GM19238 (cell line): ENCODE results near the gene MFSD12.

Experiments
- DNase-seq: peaks from one replicate; pipeline ENCODE4 v3.0.0; 2011; ENCODE audit warnings: low spot score; ENCODE audit not compliant: insufficient read length

The MFSD12 gene

DNA sequence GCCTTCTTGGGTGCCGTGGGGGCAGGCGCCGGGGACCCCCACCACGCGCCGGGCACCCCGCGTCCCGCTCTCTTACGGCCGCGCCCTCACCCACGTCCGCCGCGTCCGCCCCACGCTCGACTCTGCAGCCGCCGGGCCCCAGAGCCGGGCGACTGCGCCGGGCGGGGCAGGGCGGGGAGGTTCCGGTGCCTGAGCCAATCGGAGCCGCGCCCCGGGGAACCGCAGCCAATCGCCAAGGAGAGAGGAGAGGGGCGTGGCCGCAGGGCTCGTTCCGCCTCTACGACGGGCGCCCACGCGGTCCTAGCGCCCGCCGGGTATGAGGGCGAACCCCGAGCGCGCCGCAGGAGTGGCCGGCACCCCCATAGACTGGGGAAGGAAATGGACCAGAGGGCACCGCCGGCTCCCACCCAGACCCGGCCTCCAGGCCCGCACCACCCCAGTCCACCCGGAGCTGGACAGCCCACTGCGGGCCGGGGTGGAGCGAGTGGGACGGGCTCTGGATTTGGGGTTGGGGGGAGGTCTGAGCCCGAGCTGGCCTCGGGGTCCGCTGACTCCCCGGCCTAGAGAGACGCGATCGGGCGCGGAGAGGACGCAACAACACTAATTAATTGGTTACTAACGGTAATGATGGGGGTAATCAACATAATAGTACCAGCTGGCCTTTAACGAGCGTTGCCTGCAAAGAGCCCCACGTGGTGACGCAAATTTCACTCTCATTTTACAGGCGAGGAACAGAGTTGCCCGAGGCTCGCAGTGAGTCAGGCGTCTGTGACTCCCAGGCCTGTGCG, at the start of gene MFSD12:
MFSD12 (minus strand) TSS at position 126 of the 788 bp plus-strand sequence. CDS start 183 bp downstream, outside the sequence.
- peak; percentile 100 for DNase-seq

- DNase-seq, result peak; percentile 70
Observed at GRCh38 chr19:3606690-3607289, 49.4 kb upstream of the MFSD12 start, which contains the start of gene TBXA2R. Gene TBXA2R, minus strand, starts transcription at chr19:3606875. Its CDS starts 6,241 bp downstream, at chr19:3600634.

- DNase-seq, result no peak
Observed at GRCh38 chr19:3606174-3606689, 48.8 kb upstream of the MFSD12 start.

- DNase-seq, result no peak
Observed at GRCh38 chr19:3605770-3606169, 48.4 kb upstream of the MFSD12 start.

DNA sequence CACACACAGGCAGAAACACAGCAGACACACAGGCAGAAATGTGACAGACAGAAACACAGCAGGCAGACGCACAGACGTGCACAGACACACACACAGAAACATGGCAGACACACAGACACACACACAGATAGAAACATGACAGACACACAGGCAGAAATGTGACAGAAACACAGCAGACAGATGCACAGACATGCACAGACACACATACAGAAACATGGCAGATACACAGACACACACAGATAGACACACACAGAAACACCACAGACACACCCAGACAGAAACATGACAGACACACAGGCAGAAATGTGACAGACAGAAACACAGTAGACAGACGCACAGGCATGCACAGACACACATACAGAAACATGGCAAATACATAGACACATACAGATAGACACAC, 48.0 kb upstream of the MFSD12 start:
- DNase-seq, result no peak

GRCh38 chr19:3604987-3605343, 47.6 kb upstream of the MFSD12 start:
- peak; percentile 63 for DNase-seq

GRCh38 chr19:3604227-3604986, 47.0 kb upstream of the MFSD12 start:
- DNase-seq, result no peak

DNA sequence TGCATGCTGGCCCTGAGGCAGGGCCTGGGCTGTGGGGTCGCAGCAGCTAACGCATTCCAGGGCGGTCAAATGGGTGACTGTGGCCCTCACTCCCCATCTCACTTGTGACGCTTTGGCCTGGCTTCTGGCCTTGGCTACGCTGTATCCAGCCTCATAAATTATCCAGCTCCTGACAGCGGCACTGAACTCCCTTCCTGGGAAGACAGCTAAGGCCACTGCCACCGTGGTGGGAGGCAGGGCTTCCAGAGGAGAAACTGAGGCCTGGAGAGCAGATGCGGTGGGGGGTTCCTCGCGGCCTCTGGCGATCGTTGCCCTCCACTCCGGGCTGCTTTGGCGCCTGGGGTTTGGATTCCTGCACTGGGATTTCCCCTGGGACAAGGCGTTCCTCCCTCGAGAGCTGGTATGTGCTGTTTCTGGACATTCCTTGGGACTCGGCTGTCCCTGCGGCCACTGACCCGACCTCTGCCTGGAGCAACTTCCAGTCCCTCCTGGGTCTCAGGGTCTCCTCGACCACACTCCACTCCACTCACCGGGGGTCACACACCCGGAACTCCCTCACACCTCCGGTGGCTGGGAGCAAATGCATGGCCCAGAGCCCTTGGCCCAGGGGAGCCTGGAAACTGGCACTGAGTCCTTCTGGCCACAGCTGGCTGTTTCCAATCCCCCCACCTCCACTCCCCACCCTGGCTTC, 45.9 kb upstream of the MFSD12 start:
- DNase-seq, result no peak

- no peak for DNase-seq
Observed at GRCh38 chr19:3601021-3601420, 43.6 kb upstream of the MFSD12 start.

- DNase-seq, result no peak
Observed at GRCh38 chr19:3599776-3600187, 42.4 kb upstream of the MFSD12 start.

DNA sequence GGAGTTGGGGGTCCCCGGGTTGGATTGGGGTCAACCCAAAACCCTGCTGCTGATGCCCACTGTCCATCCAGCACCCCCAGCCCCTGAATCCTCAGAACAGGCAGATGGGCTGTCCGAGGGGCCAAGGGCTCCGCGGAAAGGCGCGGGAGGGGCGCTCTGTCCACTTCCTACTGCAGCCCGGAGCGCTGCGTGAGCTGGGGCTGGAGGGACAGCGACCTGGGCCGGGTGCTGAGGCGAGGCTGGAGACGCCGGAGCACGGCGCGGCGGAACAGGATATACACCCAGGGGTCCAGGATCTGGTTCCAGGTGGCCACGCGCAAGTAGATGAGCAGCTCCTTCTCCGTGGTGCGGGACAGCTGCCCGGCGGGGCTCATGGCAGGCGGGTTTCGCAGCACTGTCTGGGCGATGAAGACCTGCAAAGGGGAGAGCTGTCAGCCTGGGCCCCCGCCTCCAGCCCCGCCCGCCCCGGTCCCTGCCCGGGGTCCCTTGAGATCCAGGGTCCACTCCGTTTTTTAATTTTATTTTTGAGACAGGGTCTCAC, 38.2 kb upstream of the MFSD12 start:
- no peak for DNase-seq

DNA sequence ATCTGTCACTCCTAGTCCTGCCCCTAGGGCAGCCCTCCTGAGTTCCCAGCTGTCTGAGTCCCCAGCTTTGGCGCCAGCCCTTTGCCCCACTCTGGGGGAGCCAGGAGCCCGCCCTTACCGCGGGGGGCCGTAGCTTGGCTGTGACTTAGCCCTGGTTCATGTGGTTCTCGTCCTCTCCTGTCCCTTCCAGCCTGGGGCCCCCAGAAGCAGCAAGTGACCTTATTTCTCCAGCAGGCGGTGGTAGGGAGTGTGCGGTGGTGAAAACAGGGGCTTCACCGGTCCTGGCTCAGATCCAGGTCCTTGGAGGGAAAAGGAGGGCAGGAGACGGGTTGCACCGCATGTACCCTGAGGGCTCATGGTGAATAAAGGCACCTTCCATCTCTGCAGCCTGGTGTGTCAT, 35.8 kb upstream of the MFSD12 start:
- DNase-seq, result no peak

DNA sequence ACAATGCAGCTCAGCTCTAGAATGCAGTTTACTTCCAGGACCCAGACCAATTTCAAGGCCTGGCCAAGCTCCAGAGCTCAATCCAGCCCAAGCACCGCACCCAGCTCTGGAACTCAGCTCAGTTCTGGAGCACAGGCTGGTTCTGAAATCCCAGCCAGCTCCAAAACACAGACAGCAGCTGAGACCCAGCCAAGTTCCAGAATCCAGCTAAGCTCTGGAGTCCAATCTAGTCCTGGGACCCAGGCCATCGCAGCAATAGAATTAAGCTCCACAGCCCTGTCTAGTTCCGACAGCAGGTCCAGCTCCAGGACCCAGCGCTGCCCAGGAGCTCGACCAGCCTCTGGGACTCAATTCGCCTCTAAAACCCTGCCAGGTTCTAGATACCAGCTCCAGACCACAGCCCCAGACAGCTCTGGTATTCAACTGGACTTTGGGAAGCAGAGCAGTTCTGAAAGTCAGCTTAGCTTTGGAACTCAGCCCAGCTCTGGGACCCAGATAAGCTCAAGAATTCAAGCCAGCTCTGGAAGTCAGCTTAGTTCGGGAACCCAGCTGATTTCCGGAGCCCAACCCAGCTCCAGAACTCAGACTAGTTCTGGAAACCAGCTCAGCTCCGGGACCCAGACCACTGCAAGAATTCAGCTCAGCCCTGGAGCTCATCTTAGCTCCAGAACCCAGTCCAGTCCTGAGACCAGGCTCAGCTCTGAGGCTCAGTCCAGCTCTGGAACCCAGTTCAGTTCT, 34.7 kb upstream of the MFSD12 start:
- DNase-seq, result no peak

DNA sequence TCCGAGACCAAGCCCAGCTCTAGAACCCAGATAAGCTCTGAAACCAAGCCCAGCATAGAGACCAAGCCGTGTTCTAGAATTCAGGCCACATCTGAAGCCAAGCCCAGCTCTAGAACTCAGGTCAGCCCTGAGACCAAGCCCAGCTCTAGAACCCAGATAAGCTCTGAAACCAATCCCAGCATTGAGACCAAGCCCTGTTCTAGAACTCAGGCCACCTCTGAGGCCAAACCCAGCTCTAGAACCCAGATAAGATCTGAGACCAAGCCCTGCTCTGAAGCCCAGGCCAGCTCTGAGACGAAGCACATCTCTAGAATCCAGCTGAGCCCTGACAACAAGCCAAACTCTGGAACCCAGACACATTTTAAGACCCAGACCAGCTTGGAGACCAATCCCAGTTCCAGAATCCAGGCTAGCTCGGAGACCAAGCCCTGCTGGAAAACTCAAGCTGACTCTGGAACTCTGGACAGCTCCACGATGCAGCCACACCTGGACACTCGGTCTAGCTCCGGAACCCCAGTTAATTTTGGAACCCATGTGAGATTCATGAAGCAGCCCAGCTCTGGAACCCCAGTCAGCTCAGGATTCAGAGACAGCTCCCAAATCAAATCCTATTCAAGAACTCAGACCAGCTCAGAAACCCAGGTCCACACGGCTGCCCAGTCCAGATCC, 33.7 kb upstream of the MFSD12 start:
- no peak for DNase-seq

GRCh38 chr19:3589949-3590348, 32.6 kb upstream of the MFSD12 start:
- DNase-seq, result no peak

- no peak for DNase-seq
Observed at GRCh38 chr19:3589439-3589838, 32.1 kb upstream of the MFSD12 start.

DNA sequence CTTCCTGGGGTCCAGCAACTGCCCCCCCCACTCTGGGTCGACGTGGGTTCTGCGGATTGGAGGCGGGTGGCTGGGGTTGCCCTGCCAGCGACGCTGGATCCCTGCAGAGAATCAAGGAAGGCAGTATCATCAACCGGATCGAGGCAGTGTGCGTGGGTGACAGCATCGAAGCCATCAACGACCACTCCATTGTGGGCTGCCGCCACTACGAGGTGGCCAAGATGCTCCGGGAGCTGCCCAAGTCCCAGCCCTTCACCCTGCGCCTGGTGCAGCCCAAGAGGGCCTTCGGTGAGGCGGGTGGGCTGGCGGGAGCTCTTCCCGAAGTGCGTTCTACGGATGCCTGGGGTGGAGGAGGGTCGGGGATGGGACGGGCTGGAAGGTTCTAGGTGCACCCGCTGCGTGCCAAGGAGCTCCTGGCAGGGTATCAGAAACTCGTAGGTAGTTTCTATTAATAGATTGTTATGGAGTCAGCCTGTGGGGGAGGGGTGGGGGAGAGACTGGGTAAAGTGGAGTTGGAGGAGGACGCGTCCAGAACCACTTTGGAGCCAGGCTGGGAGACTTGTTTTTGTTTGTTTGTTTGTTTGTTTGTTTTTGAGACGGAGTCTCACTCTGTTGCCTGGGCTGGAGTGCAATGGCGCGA, 29.4 kb upstream of the MFSD12 start:
- DNase-seq, result no peak

GRCh38 chr19:3586127-3586626, 28.8 kb upstream of the MFSD12 start:
- no peak for DNase-seq
